Ecto neural progenitor cell (in vitro differentiated cells): Measurements from ENCODE around the gene MYADML2.
A peak's percentile ranks its signal among the peaks of the same experiment; 100 is the strongest.
"Not testable (repeated sequence)": the region's sequence is repeated elsewhere in the genome, so short reads cannot be mapped to it uniquely, and the experiment has no call there.

Experiments used
- DNase-seq: peaks from one replicate; pipeline ENCODE4 v3.0.0-alpha.2; 2018; ENCODE audit warnings: low spot score

Gene MYADML2

DNA sequence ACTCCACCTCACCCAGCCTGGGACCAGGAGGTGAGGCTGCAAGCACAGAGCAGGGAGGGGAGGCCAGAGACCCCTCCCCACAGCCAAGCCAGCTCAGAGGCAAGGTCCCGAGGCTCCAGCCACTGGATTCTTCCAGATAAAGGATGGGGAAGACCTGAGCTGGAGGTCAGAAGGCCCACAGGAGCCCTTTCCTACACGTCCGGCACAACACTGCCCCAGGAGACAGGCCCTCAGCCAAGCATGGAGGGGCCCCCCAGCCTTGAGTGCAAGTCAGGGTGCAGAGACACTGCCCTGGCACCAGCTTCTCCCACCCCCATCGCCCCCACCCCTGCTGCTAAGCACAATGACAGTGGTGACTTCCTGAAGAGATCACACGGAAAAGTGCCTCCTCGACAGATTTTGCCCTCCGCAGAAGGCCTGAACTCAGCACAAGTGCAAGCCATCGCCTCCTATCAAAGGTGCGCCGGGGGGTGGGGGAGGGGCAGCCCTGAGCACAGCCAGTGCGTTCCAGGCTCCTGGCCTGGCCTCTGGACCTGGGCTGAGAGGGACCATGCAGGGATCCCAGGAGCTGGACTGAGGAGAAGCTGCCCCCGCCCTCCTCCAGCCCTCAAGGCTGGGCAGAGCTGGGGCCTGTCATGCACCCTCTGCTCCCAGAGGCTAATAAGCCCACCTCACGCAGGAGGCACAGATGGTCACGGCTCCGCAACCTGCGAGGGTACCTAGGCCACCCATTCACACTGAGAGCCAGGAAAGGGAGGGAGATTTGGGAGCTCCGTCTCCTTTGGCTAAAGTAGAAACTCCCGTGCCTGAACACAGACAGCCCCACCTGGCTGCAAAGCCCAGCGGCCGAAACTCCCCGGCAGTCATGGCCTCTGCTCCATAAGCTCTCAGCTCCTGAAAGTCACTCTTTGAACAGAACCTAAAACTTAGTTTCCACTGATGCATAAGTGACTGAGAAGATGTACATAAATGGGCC, 22.2 kb downstream of the MYADML2 start:
- no peak for DNase-seq

DNA sequence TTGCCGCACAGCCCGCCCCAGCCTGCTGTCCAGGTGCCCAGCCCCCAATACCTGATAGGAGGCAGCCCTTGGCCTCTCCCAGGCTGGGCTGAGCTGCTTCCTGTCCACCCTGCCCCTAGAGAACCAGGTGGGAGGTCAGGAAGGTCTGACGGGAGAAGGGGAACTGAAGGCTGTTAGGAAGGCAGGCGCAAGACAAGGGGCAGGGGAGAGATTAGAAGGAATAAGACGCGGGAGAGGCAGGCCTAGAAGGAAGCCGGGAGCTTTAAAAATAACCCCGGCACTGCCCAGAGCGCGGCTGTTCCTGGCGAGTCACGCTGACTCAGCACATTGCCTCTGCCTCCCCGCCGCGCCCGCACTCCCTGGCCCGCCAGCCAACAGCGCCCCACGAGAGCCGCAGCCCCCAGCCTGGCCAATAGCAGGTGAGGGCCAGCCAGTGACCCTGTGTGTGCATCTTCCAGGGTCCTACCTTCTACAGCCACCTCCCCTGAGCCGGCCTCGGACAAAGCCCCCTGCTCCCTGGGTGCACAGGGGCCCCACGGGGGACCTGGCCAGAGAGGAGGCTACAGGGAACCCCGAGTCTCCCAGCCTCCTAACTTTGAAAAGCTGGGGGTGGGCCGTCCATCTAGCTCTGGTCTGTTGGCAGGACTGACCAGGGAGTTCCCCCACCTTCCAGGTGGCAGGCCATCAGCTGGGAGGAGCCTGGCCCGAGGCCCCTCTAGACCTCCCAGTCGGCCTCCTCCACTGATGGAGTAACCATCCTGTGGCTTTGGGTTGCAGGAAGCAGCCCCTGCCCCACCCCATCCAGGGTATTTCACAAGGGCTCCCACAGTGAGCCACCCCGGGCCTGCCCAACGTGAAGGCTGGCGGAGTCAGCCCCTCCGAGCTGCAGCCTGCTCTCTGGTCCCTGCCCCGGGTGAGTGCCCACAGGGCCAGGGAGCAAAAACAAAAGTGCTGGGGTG, 23.5 kb downstream of the MYADML2 start:
- peak; percentile 86 for DNase-seq

DNA sequence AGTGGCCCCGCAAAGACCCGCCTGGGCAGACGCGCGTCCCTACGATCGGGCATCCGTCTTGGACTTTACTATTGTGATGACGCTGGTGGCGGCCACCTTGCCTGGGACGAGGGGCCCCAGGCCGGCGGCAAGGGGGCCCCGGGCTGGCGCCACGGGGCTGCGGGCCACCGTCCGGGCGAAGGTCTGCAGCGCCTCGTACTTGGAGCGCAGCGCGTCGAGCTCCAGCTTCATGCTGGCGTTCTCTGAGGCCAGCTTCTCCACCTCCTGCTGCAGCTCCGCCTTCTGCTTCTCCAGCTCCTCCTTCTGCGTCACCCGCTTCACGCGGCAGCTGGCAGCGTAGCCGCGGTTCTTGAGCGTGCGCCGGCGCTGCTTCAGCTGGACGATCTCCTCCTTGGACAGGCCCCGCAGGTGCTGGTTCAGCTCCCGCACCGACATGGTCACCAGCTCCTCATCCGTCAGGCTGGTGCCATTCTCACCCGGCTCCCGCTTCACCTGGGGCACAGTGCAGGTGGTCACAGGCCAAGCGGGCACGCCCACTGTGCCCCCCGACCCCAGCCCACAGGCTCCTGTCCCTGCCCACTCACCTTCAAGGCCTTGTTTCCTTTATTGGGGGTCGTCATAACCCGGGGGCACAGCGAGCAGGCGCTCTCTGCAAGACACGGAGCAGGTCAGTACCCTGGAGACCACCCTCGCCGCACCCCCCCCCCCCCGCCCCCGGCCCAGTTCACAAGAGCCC, 24.3 kb downstream of the MYADML2 start:
- DNase-seq = no peak

DNA sequence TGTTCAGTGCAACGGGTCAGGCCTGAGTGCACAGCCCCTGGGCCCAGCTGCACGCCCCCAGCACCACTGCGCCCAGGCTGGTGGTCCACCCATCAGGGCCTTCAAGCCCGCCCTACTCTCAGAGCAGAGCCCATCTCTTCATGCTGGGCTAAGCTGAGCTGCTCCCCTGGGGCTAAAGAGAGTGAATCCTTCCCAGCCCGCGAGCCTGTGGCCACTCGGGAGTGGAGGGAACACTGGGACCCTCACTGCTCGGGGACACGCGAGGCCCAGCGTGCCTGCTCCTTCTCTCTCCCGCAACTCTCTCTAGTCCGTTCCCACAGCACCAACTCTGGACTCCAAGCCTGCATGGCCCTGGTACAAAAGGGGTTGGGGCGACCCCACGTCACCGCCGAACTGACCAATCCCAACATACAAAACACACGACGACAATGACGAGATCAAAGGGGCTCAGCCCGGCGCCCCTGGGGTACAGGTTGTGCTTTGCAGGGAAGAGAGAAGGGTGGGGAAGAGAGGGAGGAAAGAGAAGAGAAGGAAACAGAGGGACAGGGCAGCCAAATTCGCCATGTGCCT, 25.0 kb downstream of the MYADML2 start:
- DNase-seq = no peak

DNA sequence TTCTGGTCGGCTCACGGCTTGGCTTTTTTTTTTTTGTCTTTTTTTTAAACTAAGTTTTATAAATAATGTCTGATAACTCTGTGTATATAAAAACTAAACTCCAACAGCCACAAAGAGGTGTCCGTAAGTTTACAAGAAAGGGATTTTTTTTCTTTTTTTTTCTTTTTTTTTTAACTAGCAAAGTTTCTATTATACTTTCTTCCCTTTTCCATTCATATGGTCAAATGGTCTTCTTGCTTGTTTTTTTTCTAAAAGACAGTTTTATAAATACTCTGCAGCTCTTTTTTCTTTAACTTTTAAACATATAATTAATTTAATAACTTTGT, 25.5 kb downstream of the MYADML2 start:
- DNase-seq = no peak

DNA sequence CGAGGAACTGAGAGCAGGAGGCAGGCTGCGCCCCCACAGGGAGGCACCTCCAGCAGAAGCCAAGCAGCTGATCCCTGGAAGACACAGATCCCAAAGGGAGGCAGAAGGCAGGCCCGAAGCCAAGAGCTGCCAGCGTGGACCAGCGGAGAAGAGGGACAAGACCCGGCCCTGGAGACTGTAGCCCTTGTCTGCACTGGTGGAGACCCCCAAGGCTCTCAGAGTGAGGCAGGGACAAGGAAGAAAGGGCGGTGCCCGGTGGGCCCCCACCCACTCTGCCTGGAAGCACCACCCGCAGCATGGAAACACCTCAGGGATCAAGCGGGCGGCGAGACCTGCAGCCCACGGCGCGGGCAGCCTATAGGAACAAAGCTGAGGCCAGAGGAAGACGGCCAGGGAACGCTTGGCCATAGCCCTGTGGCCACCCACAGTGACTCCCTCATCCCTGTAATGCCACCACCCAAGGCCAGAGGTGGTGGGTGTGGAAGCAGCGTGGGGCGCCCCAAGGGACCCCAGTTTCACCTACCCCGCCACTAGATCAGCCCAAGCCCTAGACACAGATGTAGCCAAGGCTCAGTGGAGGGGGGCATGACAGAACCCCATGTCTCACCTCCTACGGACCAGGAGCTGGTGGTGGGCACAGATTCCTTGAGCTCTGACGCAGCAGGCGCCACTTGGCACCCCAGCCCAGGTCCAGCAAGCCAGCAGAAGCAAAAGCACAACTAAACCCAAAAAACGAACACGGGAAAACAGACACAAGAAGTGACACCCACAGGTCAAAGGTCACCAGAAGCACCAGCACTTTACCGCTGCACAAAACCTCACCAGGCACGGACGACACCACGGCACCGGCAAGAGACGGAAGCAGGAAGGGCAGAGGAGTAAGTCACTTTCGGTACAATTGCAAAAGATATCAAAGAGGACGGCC, 26.2 kb downstream of the MYADML2 start:
- DNase-seq = no peak

DNA sequence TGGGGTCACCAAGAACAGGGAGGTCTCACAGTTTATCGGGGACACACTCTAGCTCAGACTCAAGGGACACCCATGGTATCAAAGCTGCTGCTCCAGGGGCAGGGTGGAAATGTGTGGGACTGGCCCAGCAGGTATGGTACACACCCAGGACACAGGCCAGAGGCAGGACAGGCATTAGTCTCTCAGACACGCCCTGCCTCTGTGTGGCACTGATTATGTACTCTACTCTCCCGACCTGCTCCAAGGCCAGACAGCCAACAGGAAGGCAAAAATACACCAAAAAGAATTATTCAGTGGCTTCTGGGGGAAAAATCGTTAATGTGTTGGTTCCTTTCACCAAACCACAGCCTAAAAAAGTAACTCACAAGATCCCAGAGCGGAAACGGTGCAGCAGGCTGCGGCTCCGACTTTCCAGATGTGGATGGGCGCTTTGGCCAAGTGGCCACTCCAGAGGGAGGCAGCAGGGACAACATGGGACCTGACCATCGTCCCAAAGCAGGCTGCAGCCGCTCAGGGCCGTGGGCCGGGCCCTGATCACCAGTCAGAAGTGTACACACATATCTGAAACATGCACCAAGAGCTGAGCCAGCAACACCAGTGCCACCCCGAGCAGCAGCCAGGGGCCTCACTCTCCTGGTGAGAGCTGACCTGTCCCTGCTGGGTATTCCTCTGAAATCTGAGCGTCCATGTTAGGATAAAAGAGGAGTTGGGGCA, 28.0 kb downstream of the MYADML2 start:
- DNase-seq = no peak

DNA sequence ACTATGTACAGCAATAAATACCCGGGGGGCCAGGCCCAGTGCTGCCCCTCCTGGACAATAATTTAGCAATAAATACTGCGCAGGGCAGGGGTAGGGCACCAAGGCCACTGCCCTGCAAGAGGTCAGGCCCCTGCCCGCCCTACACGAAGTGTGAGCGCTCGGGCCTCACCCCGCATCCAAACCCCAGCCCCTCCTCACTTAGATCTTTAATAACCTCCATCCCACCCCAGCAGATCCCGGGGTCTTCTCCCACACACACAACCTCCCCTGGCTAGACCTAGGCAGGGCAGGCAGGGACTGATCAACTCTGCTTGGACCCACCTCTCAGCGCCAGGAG, 28.7 kb downstream of the MYADML2 start:
- DNase-seq = not testable (repeated sequence)

DNA sequence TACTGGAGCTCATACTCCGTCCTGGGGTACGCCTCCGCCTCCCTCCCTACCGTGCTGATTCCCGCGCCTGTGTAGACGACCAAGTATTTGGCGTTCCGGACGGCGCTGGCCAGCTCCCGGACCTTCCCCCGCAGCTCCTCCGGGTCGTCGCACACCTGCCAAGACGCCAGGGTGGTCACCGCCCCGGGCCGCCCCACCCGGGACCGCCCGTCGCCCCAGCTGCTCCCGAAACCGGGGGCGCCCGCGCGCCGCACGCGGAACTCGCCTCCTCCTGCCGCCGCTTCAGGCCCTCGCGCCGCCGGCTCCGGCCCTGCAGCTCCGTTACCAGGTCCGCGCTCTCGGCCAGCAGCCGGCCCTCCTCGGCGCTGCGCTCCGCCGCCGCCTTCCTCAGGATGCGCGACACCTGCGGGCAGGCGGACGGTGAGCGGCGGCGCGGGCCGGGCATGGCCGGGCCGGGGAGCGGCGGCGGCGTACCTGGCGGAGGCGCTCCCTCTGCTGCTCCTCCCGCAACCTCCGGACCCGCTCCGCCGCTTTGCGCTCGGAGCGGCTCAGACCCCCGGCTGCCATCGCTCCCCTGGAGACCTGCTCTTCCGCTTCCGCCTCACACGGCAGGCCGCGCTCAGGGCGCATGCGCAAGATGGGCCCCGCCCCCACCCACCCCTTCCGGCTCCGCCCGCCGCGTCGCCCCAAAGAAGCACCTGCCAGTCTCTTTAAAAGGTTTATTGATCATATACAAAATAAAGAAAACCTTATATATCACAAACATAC, 29.3 kb downstream of the MYADML2 start, which contains the start of gene SIRT7:
Gene SIRT7, minus strand, starts transcription at position 612 of the 768 bp plus-strand sequence. Its CDS starts 45 bp downstream, at position 567.
- peak; percentile 96 for DNase-seq

DNA sequence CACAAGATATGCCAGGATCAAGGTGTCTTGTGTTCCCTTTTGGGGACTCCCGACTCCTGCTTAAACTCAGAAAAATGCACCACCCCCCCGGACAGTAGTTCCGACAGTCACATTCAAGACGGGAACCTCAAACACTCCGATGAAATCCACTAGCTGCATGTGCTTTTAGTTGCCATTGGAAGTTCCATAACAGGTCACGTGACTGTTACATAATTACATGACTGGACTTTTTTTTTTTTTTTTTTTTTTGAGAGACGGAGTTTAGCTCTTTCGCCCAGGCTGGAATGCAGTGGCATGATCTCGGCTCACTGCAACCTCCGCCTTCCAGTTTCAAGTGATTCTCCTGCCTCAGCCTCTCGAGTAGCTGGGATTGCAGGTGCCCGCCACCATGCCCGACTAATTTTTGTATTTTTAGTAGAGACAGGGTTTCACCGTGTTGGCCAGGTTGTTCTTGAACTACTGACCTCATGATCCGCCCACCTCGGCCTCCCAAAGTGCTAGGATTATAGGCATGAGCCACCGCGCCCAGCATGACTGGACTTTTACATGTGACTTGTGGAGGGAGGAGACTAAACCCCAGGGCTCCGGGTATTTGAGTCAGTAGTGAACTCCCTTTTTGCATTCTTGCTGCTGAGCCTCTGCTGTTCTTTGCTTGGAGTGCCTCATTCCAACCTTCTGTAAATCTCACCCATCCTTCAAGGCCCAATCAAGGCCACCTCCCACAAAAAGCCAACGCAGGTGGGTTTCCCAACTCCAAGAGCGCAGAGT, 30.6 kb downstream of the MYADML2 start:
- no peak for DNase-seq

DNA sequence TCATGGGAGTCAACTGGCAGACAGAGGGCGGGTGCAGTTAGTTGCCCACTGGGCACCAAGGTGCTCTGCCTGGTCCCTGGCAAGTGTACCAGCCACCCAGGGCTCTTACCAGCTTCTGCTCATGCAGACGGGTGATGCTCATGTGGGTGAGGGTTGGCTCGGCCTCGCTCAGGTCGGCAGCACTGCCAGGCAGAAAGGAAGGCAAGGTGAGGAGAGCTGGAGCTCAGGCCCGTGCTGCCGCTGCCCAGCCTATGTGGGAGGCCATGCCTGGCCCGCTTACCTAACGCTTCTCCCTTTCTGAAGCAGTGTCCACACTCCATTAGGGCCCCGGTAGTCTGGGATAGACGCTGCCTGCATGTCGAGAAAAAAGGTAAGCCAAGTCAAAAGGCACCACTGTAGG, 31.7 kb downstream of the MYADML2 start:
- DNase-seq = no peak

DNA sequence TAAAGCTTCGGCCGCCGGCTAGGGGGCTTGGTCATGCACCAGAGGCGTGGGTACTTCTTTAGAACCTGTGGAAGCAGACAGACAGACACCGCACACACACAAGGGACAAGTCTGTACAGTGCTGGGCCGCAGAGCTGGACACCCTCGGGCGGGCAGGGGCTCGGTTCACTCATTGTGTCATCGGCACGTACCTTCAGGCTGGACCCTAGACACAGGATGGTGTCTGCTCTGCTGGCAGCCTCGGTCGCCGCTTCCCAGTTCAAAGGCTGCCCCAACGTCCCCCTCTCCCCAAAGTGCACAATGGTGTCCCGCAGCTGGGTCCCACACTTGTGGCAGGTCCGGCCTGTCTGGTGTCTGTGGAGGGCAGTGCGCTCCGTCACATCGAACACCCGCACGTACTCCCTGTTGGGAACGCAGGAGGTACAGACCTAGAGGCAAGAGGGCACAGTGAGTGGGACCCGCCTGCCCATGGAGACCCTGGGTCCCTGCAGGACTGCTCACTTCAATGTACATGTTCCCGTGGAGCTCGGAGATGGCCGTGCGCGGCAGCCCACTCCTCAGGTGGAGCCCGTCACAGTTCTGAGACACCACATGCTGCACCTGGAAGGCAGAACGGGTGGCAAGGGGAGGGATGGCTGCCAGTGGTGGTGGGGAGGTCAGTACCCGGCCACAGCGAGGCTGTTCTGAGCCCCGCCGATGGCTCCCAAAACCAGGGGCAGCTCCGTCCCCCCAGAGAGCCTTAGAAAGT, 32.8 kb downstream of the MYADML2 start:
- no peak for DNase-seq

DNA sequence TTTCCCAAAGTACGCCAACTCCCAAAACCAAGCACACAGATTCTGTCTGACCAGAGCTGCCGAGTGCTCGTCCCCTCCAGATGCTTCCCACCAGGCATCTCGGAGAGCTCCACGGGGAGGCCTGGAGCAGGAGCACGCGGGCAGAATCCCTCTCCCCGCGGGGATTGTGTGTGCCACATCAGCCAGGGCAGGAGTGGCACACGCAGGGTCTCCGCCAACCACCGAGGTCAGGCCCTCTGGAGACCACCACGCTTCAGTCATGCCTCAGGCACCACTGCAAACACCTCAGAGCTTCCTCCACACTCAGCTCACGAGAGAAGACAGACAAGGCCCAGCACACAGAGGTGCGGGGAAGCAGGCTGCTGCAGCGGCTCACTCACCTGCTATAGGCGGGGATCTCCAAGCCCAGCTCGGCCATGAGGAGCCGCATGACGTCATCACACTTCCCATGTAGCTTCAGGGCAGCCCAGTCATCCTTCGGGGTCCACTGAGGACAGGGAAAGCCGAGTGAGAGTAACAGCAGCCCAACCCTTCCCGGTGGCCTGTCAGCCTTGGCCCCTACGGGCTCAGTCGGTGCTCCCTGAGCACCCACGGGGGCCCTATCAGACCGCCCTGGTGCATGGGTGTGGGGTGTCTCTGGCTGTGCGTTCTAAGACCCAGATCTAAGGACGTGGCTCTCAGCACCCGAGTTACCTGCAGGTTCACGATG, 33.5 kb downstream of the MYADML2 start:
- no peak for DNase-seq

DNA sequence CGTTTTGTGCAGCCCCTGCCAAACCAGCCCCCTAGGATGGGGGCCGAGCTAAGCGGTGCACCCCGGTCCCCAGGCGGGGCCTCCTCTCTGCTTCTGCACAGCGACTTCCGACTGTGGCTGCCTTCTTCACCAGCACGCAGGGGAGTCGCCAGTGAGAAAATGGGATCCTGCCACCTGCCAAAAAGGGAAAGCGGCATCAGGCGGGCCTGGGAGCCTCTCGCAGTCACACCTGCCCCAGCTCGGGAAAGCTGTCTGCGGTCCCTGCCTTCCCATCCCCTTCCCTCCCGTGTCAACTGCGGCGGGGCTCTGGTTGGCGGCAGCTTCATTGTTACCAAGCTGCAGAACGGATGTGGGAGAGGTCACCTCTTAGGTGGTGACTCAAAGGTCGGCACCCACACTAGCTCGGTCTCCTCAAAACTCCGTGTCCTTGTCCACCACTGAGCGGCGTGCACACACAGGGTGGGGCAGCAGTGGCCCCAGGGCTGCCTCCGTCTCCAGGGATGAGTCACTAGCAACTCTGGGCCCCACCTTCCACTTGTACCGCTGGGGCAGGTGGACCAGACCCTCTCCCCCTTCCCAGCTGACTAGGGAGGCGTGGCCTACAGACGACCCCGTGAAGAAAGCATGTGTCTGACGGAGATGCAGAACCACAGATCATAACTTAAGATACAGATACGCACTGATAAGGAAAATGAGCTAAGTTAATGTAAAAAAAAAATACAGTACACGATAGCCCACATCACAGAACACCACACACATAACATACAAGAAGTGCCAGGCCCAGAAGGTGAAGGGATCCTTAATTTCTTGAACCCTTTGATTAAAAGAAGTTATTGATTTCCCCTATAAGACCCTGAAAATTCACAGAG, 34.4 kb downstream of the MYADML2 start:
- DNase-seq = no peak

DNA sequence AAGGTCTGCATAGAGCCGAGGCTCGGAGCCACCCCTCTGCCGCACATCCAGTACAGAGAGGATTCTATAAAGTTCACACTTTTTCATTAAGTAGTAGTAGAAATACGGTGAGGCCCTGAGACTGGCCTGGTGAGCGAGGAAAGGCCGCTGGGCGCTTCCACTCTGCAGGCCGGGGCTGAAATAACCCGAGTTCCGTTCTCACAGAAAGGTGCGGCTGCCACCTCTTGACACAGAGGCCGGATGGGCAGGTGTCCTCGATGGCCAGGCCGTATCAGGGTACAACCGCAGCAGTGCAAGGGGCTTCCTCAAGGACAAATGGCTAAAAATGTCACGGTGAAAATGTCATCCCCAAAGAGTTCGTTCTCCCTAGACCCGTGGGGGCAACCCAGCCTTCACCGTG, 35.1 kb downstream of the MYADML2 start:
- DNase-seq = no peak
